ENCODE data around the gene MPHOSPH9. TPM values are rescaled to one million over a fixed set of nuclear protein-coding genes. Genes with fewer than 3 reads are reported as not detected.

MPHOSPH9 gene
- total and polyA plus RNA-seq, 2 of the 13 experiments (the other 11 are each of a cell fraction or from before 2014, with no cell fraction given): 20.3 to 63.4 TPM

DNA sequence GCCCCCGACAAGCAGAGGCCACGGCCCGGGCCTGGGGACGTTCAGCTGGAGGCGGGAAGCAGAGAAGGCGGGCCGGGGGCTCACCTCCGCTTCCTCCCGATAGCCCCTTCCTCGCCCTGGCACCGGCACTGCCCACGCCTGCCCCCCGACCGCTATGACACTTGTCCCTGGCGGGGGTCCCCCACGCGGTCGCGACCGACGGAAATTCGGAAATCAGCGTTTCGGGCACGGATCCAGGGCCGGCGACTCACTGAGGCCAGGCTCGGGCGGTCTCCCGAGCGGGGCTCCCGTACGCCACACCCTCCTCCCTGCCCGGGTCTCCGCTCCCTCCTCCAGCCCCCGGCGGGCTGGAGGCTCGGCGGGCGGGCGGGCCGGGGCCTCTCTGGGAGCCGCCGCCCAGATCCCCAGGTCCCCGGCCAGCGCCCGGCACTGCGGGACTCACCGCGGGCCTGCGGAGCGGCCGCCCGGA lies 82.6 kb downstream of the MPHOSPH9 start (continued):
- TF ChIP-seq CHD2 (IDR thresholded peaks at IDR 0.05; ENCODE audit: low read depth, low read length): no peak
- TF ChIP-seq PHF8 (CRISPR knock-in tag; IDR thresholded peaks at IDR 0.05): peak; percentile 53
- TF ChIP-seq HES4 (CRISPR knock-in tag; IDR thresholded peaks at IDR 0.05; ENCODE audit: borderline replicate concordance): no peak
- TF ChIP-seq ZSCAN25 (CRISPR knock-in tag; IDR thresholded peaks at IDR 0.05): no peak; the same call in 1 of the 2 replicates
- TF ChIP-seq, protein P1, sequence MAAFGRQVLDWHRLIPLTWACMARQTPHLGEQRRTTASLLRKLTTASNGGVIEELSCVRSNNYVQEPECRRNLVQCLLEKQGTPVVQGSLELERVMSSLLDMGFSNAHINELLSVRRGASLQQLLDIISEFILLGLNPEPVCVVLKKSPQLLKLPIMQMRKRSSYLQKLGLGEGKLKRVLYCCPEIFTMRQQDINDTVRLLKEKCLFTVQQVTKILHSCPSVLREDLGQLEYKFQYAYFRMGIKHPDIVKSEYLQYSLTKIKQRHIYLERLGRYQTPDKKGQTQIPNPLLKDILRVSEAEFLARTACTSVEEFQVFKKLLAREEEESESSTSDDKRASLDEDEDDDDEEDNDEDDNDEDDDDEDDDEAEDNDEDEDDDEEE (CRISPR knock-in tag; IDR thresholded peaks at IDR 0.05): no peak
- TF ChIP-seq, protein P2, sequence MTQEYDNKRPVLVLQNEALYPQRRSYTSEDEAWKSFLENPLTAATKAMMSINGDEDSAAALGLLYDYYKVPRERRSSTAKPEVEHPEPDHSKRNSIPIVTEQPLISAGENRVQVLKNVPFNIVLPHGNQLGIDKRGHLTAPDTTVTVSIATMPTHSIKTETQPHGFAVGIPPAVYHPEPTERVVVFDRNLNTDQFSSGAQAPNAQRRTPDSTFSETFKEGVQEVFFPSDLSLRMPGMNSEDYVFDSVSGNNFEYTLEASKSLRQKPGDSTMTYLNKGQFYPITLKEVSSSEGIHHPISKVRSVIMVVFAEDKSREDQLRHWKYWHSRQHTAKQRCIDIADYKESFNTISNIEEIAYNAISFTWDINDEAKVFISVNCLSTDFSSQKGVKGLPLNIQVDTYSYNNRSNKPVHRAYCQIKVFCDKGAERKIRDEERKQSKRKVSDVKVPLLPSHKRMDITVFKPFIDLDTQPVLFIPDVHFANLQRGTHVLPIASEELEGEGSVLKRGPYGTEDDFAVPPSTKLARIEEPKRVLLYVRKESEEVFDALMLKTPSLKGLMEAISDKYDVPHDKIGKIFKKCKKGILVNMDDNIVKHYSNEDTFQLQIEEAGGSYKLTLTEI (CRISPR knock-in tag; conservative IDR thresholded peaks at IDR 0.05): no peak
- TF ChIP-seq HNRNPUL1 (IDR thresholded peaks at IDR 0.05; ENCODE audit: low read depth, low read length): no peak
- peak; percentile 50; the same call in 1 of the 2 replicates for TF ChIP-seq RBFOX2 (IDR thresholded peaks at IDR 0.05; ENCODE audit: low read depth, low read length)
- TF ChIP-seq, protein P3, sequence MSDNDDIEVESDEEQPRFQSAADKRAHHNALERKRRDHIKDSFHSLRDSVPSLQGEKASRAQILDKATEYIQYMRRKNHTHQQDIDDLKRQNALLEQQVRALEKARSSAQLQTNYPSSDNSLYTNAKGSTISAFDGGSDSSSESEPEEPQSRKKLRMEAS (IDR thresholded peaks at IDR 0.05): no peak
- TF ChIP-seq, protein P4, sequence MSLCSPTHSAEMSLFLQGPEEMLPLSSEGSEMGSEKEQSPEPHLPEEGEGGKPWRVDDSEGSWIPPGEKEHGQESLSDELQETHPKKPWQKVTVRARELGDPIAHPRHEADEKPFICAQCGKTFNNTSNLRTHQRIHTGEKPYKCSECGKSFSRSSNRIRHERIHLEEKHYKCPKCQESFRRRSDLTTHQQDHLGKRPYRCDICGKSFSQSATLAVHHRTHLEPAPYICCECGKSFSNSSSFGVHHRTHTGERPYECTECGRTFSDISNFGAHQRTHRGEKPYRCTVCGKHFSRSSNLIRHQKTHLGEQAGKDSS (CRISPR knock-in tag; IDR thresholded peaks at IDR 0.05; ENCODE audit: borderline replicate concordance, low read depth): 0 out of 2 replicates have a peak, but pooled peaks have one; percentile 2
- TF ChIP-seq ZFX (CRISPR knock-in tag; IDR thresholded peaks at IDR 0.05; ENCODE audit: low read depth): peak; percentile 66
- peak; percentile 44 for TF ChIP-seq AGO2 (optimal IDR thresholded peaks at IDR 0.05; ENCODE audit: low read depth, low read length)
- TF ChIP-seq ARNTL (CRISPR knock-in tag; IDR thresholded peaks at IDR 0.05): 0 out of 2 replicates have a peak, but pooled peaks have one; percentile 25
- peak; percentile 42; the same call in 1 of the 2 replicates for TF ChIP-seq HDAC1 (CRISPR knock-in tag; IDR thresholded peaks at IDR 0.05)
- no peak for TF ChIP-seq ZFP41 (CRISPR knock-in tag; IDR thresholded peaks at IDR 0.05; ENCODE audit: borderline replicate concordance)
- 0 out of 2 replicates have a peak, but pooled peaks have one; percentile 33 for TF ChIP-seq ZNF703 (CRISPR knock-in tag; IDR thresholded peaks at IDR 0.05; ENCODE audit: borderline replicate concordance)
- TF ChIP-seq, protein P5, sequence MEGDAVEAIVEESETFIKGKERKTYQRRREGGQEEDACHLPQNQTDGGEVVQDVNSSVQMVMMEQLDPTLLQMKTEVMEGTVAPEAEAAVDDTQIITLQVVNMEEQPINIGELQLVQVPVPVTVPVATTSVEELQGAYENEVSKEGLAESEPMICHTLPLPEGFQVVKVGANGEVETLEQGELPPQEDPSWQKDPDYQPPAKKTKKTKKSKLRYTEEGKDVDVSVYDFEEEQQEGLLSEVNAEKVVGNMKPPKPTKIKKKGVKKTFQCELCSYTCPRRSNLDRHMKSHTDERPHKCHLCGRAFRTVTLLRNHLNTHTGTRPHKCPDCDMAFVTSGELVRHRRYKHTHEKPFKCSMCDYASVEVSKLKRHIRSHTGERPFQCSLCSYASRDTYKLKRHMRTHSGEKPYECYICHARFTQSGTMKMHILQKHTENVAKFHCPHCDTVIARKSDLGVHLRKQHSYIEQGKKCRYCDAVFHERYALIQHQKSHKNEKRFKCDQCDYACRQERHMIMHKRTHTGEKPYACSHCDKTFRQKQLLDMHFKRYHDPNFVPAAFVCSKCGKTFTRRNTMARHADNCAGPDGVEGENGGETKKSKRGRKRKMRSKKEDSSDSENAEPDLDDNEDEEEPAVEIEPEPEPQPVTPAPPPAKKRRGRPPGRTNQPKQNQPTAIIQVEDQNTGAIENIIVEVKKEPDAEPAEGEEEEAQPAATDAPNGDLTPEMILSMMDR (CRISPR knock-in tag; IDR thresholded peaks at IDR 0.05): 0 out of 2 replicates have a peak, but pooled peaks have one; percentile 7
- TF ChIP-seq, protein P6, sequence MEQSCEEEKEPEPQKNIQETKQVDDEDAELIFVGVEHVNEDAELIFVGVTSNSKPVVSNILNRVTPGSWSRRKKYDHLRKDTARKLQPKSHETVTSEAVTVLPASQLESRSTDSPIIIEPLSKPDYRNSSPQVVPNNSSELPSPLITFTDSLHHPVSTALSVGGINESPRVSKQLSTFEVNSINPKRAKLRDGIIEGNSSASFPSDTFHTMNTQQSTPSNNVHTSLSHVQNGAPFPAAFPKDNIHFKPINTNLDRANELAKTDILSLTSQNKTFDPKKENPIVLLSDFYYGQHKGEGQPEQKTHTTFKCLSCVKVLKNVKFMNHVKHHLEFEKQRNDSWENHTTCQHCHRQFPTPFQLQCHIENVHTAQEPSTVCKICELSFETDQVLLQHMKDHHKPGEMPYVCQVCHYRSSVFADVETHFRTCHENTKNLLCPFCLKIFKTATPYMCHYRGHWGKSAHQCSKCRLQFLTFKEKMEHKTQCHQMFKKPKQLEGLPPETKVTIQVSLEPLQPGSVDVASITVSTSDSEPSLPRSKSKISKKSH (CRISPR knock-in tag; IDR thresholded peaks at IDR 0.05; ENCODE audit: borderline replicate concordance): no peak
